Body of pancreas (tissue), 4 donors: ENCODE data around the gene GANAB.

Experiments used
- CTCF ChIP-seq, 7 experiments: fragments of 450-650 bp in 4 of 7; fragments of 200-600 bp in 3 of 7; sonication (generic) in 3 of 7; IDR thresholded peaks; one replicate each; pipeline ENCODE4 v1.5.1; 2016 to 2019; ENCODE audit warnings: antibody characterized with exemption in 7 of 7
- POLR2A ChIP-seq, 3 donors: fragments of 450-650 bp; IDR thresholded peaks; one replicate each; pipeline ENCODE4 v1.6.1; 2016; ENCODE audit warnings: antibody characterized with exemption in 3 of 3, mild to moderate bottlenecking in 2 of 3

- TF ChIP-seq CTCF (IDR thresholded peaks at IDR 0.05): no peak
- no peak for TF ChIP-seq POLR2A (IDR thresholded peaks at IDR 0.05)
These were observed 67.9 kb downstream of the GANAB start for GRCh38 chr11:62578541-62578940.
